SK-MEL-5 (cell line): ENCODE results near the gene RIPOR2. TPM values are rescaled to one million over a fixed set of nuclear protein-coding genes. Genes with fewer than 3 reads are reported as not detected.
A peak's percentile ranks its signal among the peaks of the same experiment; 100 is the strongest.

Experiments
- DNase-seq: peaks from one replicate; pipeline ENCODE4 v3.0.0-alpha.2; 2016; ENCODE audit warnings: low read depth, low spot score
- in situ Hi-C: cut with HindIII; loops from 2 replicates; pipeline ENCODE4 v1.10.0; 2016; ENCODE audit warnings: low sequenced_read_pairs, high pct_unique_total_duplicates, low pct_unique_long_range_greater_than_20kb
- total RNA-seq: library from RNA; depleted of rRNA; stranded (reverse); fragments of >200 nt; shearing (Covaris generic); gene quantifications from 2 replicates; pipeline ENCODE4 v1.2.3, GENCODE V29; 2014

Gene RIPOR2
- total RNA-seq, 1 experiment from 2014 or later, result 7.4 TPM

DNA sequence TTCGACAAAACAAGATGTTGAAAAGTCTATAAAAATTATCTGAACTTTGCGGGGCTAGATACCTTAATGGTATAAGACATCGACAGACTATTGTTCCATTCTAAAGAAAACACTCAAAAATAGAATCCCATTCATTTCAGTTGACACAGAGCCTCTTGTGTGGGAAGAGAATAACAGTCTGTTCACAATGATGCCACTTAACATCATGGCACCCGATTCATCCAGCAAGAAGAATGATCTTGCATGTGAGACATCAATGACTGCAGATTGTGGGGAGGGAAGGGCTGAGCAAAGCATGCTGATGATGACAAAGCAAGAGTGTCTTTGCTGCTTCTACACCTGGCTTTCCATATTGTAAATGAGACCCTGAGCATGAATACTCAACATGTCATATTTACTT, 87.3 kb downstream of the RIPOR2 start:
- in situ Hi-C loops, result no loop called here
- peak; percentile 94 for DNase-seq

DNA sequence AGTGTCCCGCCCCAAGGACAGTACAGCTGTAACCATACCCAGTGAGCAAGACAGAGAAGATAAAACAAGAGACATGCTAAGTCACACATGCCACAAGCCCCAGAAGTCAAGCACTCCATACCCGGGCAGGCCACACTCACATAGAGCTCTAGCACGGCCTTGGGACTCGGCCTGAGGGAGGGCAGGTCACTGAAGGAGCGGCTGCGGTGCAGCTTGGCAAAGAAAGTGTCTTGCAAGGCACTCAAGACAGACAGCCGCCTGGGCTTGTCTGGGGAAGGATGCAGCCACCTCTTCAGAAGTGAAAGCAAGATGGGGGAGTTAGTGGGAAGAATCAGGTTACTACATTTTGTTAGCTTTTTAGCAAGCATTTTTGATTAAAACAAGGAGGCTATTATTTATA, 88.4 kb downstream of the RIPOR2 start:
- in situ Hi-C loops, result no loop called here
- DNase-seq, result no peak

DNA sequence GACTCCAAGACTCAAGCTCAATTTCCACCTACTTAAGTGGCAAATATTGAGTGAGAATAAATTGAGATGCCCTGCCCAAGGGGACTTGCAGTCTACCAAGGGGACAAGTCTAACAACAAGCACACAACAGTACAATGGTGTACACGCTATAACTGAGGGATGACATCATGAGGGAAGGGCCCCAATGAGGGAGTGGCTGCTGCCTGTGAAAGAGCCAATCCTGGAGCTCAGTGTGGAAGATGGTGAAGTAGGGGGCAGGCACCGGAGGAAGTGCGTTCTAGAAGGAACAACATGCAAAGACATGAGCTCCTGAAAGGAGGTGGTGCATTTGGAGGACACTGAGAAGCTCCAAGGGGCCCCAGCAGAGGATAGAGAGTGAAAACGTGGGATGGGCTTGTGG, 90.2 kb downstream of the RIPOR2 start:
- in situ Hi-C loops, result no loop called here
- no peak for DNase-seq

DNA sequence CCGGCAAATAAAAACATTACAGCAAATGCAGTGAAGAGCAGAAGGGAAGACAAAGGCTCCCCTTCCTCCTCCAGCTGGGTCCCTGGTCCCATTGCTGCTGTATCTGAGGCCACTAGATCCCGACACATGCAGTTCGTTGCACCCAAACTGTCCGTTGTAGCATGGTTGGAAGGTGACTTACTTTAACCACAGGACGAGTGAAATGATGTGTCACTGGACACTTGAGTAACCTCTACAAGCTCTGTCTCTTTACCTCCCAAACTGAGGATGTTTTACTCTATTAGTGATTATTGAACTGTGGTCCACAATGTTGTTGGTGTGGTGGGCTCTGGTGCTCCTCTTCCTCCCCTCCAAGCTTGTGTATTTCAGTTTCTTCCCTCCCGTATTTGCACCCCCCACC, 90.9 kb downstream of the RIPOR2 start:
- DNase-seq, result no peak
- in situ Hi-C loops, result no loop called here

DNA sequence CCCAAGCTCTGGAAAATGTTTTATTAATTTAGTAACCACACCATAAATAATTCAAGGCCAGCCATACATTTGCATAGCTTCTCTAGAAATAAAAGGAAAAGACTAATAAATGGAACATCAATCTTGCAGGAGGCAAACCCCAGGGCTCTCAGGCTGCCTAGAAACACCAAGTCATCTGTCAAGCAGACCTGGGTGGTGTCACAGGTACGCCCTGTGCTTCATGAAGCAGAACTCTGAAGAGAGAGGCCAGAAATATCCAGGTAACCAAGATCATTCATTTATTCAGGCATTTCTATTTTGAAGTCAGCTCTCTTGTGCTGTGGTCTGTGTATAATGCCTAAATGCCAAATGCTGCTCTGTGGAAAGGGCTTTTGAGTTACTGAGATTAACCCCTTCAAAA, 91.7 kb downstream of the RIPOR2 start:
- in situ Hi-C loops, result no loop called here

DNA sequence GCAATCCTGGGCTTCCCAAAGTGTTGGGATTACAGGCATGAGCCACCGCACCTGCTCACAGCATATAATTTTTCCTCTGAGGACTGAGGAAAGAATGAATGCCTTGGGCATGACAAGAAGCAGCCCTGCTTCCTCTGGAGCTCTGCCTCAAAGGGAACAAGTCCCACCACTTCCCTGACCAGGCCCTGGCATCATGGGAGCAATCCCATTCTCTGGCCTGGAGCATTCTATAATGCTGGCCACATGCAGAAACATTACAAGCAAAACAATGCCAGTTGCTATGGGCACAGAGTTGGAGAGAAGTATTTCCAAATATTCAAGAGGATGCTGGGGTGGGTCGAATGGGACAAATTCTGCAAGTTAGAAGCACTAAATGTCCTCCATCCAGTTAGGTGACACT, 95.6 kb downstream of the RIPOR2 start:
- no peak for DNase-seq
- in situ Hi-C loops, result no loop called here

More for the DNA sequence above, 91.7 kb downstream of the RIPOR2 start:
- DNase-seq, result no peak

DNA sequence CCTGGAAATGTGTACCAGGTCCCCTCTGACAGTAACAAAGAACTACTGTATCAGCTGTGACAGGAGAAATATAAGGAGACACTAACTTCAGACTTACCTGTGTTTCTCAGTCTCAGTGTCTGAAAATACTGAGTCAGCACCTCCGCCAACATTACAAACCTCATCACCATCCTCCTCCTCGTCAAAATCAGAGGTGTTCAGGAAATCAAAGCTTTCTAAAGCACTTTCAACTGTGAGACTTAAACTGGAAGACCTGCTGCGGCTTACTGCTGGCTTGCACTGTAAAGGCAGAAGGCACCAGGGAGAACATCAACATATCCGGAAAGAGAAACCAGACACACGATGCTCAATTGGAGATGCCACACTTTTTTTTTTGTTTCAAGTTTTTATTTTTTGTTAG, 96.8 kb downstream of the RIPOR2 start:
- DNase-seq, result no peak
- in situ Hi-C loops, result no loop called here

DNA sequence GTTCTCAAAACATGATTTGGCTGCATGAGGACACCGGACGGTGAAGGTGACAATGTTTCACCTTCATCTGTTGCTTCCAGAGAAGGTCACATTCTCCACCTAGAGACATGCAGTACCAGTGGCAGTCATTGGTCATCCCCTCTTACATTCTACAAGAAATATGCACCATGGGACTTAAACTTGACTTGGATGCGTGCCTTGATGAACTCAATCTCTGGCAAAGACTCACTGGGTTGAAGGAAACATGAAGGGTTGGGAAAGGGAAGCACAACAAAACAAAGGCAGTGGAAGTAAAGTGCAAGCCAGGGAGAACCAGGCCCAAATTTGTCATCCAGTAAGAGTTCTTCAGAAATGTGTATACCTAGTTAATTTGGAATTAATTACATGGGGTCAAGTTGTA, 97.7 kb downstream of the RIPOR2 start:
- DNase-seq, result no peak
- in situ Hi-C loops, result no loop called here

DNA sequence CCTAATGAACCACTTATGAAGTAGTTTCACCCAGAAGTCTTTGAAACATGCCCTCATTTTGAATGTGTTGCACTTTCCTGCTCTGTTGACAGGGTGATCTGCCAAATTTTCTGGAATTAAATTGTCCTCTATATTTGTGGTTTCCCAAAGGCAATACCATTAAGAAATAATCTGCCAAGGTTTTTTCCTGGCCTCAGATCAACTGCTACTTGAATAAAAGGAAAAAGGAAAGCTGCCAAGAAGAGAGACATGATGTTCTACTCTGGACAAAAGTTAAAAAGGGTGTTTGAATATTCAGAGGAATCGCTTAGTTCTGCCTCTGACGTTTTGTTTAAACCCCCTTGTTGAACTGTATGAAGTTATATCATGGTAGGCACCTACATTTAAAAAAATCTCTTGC, 99.7 kb downstream of the RIPOR2 start:
- in situ Hi-C loops, result no loop called here
- no peak for DNase-seq

DNA sequence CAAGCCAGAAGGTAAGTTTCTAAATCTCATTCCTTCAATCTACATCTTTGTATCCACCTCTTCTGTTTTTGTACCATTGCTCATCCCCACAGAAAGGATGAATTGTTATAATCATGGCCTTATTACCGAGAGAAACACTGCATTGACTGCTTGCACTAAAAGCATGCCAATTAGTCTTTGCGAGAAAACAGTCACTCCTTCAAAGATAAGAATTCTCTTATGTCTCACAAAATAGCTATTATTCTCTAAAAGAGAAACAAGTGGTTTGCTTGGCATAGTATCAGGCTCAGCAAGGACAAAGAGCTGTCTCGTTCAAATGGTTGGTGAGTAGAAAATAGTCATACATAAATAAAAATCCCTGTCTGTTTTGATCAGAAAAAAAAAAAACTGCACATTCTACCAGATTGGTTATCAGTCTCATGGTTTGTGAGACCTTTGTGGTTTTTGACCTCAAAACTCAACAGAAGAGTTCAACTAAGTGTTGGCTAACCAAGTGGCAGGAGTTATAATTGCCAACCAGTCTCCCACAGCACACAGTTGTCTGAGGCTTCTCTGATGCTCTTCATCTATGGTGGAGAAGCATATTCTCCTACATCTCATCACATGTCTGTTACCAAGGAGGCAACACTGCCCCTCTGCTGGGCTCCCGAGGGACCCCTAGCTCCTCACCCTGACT, 101.9 kb downstream of the RIPOR2 start:
- in situ Hi-C loops, result no loop called here
- peak; percentile 56 for DNase-seq

DNA sequence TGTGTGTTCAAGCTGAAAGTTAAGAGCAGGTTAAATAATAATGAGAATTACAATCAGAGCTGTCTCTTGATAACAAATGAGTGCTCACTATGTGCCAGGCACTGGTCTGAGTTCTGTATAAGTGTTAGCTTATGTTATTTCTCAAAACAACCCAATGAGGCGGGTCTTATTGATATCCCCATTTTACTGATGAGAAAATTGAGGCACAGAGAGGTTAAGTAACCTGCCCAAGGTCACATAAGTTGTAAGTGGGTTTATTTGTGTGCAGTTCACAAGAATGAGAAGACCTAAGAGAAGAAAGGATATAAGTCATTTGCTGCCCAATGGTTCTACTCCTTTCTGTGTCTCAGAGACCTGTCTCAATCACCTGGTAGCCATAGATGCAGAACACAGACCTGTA, 103.0 kb downstream of the RIPOR2 start:
- DNase-seq, result no peak
- in situ Hi-C loops, result no loop called here

DNA sequence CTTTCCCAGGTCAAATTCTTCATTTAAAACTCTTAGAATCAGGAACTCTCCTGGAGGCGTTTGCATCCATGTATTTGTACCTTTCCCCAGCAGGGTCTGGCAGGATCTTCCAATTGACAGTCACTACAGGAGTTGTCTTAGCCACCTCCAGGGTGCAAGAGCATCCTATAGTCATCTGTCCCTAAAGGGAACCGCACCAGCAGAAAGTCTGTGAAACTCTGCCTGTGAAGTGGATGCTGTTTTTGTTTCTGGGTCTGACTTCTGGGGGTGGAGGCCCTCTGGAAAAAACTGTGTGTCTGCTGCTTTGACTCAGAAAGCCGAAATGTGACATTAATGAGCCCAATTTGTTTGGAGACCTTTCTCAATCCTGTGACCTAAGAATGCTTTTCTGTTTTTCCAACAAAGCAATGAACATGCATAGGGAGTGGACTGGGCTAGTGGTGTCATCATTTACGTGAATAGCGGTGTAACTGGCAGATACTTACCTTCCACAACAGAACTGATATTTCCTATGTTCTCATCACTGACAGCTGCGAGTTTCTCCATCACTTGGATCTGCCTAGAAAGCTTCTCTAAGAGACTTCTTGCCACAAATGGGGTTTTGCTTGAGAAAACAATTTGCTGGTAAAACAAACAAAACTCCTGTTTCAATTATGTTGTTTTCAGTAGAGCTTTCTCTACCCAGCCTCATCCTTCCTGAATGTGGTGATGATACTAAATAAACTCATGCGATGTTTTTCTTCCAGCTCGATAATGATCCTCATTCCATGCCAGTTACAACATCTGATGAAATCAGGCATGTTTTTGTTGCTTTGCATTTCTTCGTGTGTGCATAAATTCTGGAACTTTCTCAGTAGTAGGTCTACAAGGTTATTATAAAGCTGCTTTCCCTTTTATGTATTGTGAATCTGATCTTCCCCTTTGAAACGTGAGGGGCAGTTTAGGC, 103.7 kb downstream of the RIPOR2 start:
- in situ Hi-C loops, result no loop called here
- DNase-seq, result no peak

DNA sequence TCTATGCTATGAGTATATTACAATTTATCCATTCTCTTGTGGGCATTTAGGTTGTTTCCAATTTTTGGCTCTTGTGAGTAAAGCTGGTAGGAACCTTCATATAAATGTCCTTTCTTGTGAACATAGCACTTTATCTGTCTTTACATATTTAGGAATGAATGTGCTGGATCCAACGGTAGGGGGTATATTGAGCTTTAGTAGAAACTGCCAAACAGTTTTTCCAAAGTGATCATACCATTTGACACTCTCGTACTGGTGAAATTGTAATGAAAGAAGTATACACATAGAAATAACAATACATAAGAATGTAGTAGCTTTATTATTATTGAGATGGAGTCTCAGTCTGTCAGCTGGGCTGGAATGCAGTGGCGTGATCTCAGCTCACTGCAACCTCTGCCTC, 106.1 kb downstream of the RIPOR2 start:
- DNase-seq, result peak; percentile 37
- in situ Hi-C loops, result no loop called here

DNA sequence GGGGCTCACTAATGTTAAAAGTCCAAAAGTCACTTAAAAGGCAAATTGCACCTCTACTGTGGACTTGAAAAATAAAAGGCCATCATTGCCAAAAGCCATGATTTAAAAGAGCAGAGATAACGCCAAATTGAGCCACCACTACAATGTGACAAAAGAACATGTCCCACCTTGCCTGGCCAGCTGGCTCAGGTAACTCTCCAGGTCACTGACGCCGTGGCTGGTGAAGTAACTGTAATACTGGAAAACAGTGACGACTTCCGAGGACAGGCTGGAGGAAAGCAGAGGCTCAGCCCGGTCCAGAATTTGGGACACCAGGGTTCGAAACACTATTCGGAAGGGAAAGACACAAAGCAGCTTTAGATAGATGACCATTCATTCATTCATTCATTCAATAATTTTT, 107.8 kb downstream of the RIPOR2 start:
- no peak for DNase-seq
- in situ Hi-C loops, result no loop called here

DNA sequence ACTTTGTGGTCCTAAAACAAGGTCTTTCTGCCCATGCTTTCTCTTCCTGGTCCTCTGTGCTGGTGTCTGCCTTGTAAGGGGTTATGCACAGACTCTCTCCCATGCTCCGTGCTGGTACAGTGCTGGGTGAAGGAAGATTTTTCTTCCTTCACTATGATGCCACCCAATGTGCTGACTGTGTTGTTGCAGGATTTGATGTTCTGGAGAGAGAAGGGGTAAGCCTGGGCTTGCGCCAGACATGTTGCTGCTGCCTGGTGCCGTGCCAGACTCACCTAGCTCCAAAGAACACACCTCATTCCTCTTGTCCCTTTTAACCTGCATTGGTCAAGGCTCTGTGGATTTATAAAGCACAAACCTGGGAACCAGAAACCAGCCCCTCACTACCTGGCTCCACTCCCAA, 108.6 kb downstream of the RIPOR2 start:
- in situ Hi-C loops, result no loop called here
- DNase-seq, result peak; percentile 49

DNA sequence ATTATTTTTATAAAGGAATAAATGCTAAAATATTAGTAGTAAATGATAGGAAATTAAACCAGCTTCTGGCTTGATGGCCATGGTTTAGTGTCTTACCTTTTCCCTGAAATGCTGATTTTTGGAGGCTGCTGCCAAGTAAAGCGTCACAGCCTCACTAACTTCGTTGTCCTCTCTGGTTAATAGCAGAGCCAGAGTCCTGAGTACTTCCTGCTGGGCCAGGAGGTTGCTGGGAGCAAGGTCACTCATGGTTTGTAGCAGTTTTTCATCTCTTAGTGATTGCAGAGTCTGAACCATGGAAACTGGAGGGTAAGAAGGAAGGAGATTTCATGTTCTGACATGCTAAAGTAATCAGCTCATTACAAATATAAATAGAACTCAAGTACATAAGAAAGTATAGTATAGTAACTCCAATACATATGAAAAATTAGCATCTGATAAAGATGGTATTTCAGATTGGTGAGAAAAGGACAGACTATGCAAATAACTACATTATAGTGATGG, 110.6 kb downstream of the RIPOR2 start:
- no peak for DNase-seq
- in situ Hi-C loops, result no loop called here

DNA sequence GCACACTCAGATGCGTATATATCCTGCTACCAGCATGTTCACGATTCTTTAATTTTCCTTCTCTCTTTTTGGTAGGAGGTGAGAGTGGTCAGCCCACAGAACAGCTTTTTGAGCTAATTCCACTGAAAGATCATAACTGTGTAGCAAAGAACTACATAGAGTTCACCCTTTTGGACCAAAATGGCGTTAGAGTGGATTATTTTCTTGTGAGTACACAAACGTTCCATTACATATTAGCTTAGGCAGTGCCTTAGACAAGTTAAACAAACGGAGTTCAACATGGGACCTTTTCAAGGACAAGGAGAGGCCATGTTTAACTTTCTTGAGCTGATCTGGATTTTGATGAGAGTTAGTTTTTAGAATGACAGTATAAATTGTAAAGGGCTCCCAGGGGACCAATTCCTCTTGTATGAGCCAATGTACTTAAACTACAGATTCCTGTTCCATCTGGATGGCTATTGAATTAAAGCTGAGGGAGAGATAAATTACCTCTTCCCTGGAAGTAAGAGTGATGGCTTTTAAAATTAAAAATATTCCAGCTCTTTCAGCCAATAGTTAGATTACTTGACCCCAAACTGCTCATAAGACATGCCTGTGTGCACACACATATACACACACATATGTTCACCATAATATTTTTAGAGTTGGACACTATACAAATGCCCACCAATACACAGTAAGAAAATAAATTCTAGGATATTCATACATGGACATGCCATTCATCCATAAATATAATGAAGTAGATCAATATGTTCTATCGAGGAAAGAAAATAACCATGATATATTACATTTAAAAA, 111.4 kb downstream of the RIPOR2 start:
- in situ Hi-C loops, result no loop called here
- DNase-seq, result no peak

DNA sequence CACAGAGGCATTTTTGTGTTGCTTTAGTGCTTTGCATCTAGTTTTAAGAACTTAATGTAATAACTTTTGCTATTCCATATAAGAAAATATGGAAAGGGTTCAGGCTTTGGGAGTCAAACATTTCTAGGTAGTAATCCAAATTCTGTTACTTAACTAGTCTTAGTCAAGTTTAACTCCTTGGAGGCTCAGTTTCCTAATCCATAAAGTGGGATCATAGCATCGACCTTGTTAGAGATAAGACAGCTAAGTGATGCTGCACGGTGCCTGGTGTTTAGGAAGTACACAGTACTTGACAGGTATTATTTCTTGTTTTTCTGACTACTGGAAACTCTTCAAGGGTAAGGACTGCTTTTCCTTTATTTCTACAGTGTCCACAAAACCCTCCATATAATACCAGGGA, 112.6 kb downstream of the RIPOR2 start:
- in situ Hi-C loops, result no loop called here
- no peak for DNase-seq
